Transverse colon (tissue), 4 donors: ENCODE results near the gene BRSK1. TPM values are rescaled to one million over a fixed set of nuclear protein-coding genes. Genes with fewer than 3 reads are reported as not detected.

Experiments used
- DNase-seq: peaks from one replicate; pipeline ENCODE4 v3.0.0-alpha.2; 2019
- H3K27ac ChIP-seq, 4 donors: fragments of 200-600 bp; sonication (generic); 2 replicates each; pipeline ENCODE4 v1.5.1; 2016 to 2018; ENCODE audit warnings: inconsistent platforms in 4 of 4
- H3K27me3 ChIP-seq: fragments of 200-600 bp; sonication (generic); 2 replicates; pipeline ENCODE4 v1.5.1; 2017; ENCODE audit warnings: inconsistent platforms
- H3K36me3 ChIP-seq, 4 donors: fragments of 200-600 bp; sonication (generic); 2 replicates each; pipeline ENCODE4 v1.5.1; 2017 to 2019; ENCODE audit warnings: inconsistent platforms in 4 of 4
- H3K4me1 ChIP-seq, 4 donors: fragments of 200-600 bp; sonication (generic); 2 replicates each; pipeline ENCODE4 v1.5.1; 2017 to 2020; ENCODE audit warnings: inconsistent platforms in 4 of 4
- H3K4me3 ChIP-seq, 4 donors: fragments of 200-600 bp; sonication (generic); 1 replicate in 1 of 4; 2 replicates in 3 of 4; pipeline versions ENCODE4 v1.5.1 to v1.6.1; 2017 to 2019; ENCODE audit warnings: inconsistent platforms in 4 of 4
- H3K9me3 ChIP-seq, 2 donors: fragments of 200-600 bp; sonication (generic); 2 replicates each; pipeline ENCODE4 v1.5.1; 2017 to 2019; ENCODE audit warnings: inconsistent platforms in 2 of 2
- EP300 ChIP-seq: sonication (generic); formaldehyde crosslinking; IDR thresholded peaks from one replicate; pipeline ENCODE4 v1.6.1; 2017; ENCODE audit warnings: antibody characterized with exemption, low read depth
- POLR2A ChIP-seq: fragments of 450-650 bp; IDR thresholded peaks from one replicate; pipeline ENCODE4 v1.6.1; 2016; ENCODE audit warnings: antibody characterized with exemption, mild to moderate bottlenecking, moderate library complexity
- POLR2AphosphoS5 ChIP-seq, 3 donors: sonication (generic); formaldehyde crosslinking; IDR thresholded peaks; one replicate each; pipeline ENCODE4 v1.6.1; 2016; ENCODE audit warnings: antibody characterized with exemption in 3 of 3
- WGBS, 2 donors: methylation state at CpG; one replicate each; pipeline ENCODE4 v1.1.5; 2018; ENCODE audit warnings: low coverage in 1 of 2; 5-methylcytosine and 5-hydroxymethylcytosine counted together
- in situ Hi-C, 4 donors: fragments of 200-750 bp; cut with MboI; loops; one replicate each; pipeline versions ENCODE4 v1.15.0 to v1.15.1; 2017; ENCODE audit warnings: low sequenced_read_pairs in 3 of 4, low pct_ligation_motif_present in 1 of 4, low pct_unique_long_range_greater_than_20kb in 1 of 4
- intact Hi-C: fragments of 100-400 bp; cut with DNase I; formaldehyde crosslinking; loops from one replicate; pipeline ENCODE4 v1.15.1; 2023; ENCODE audit warnings: low total_unique reads
- total RNA-seq, 4 donors: library from RNA; depleted of rRNA; stranded (reverse); fragments of >200 nt; gene quantifications; one replicate each; pipeline ENCODE4 v1.1.0, GENCODE V29; 2016
- TF ChIP-seq, protein P1 (sequence below), 5 experiments: fragments of 200-600 bp in 3 of 5; fragments of 450-650 bp in 2 of 5; sonication (generic) in 3 of 5; IDR thresholded peaks; 1 replicate in 2 of 5; 2 replicates in 3 of 5; pipeline ENCODE4 v1.5.1; 2016 to 2017; ENCODE audit warnings: antibody characterized with exemption in 5 of 5, inconsistent platforms in 3 of 5, mild to moderate bottlenecking in 2 of 5, moderate library complexity in 1 of 5

BRSK1 gene
- total RNA-seq, 4 donors from 2014 or later = 1.4 to 17.6 (median 4.7) TPM

DNA sequence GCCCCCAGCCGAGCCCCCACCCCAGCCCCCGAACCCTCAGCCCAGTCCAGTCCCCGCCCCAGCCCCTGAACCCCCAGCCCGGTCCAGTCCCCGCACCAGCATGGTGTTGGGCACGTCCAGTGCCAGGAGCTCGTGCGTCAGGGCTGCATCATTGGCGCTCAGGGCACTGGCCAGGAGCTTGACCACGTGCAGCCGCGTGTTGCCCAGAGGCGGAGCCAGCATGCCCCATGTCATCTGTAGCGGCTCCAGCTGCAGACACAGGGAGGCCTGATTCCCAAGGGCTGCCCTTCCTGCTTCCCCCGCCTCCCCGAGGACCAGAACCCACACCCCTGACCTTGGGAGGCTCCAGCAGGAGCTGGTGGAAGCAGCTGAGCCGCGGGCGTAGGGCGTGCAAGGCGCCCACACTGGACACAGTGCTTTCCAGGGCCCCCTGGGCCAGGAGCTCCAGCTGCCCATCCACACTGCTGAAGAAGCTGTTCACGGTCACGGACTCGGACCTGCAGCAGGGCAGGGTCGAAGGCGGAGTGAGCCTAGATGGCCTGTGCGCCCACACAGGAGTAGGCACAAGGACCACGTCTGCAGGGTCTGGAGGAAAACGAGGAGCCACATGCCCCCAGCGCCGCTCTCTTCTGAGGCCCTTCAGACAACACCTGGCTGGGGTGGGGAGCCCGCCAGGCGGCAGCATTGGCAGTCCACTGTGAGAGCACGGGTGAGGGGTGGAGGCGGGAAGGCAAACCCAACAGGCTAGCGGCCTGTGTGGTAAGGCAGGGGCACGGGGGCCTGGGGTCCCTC lies 42.5 kb upstream of the BRSK1 start:
- DNase-seq = no peak
- in situ Hi-C loops (no loop called here), intact Hi-C loops (no loop called here)
- TF ChIP-seq POLR2AphosphoS5 (IDR thresholded peaks at IDR 0.05) (no peak), EP300 (no peak), POLR2A (no peak)
- TF ChIP-seq, protein P1, sequence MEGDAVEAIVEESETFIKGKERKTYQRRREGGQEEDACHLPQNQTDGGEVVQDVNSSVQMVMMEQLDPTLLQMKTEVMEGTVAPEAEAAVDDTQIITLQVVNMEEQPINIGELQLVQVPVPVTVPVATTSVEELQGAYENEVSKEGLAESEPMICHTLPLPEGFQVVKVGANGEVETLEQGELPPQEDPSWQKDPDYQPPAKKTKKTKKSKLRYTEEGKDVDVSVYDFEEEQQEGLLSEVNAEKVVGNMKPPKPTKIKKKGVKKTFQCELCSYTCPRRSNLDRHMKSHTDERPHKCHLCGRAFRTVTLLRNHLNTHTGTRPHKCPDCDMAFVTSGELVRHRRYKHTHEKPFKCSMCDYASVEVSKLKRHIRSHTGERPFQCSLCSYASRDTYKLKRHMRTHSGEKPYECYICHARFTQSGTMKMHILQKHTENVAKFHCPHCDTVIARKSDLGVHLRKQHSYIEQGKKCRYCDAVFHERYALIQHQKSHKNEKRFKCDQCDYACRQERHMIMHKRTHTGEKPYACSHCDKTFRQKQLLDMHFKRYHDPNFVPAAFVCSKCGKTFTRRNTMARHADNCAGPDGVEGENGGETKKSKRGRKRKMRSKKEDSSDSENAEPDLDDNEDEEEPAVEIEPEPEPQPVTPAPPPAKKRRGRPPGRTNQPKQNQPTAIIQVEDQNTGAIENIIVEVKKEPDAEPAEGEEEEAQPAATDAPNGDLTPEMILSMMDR (IDR thresholded peaks at IDR 0.05) = no peak
- Histone ChIP-seq H3K4me3 (no peak overlapping the region), H3K36me3 (peaks cover 0 to 83% (median 37%) of the 10 kb centered on the region in 4 donors), H3K27ac (no peak overlapping the region), H3K9me3 (no peaks in the 10 kb centered on the region), H3K27me3 (no peaks in the 10 kb centered on the region), H3K4me1 (no peaks in the 10 kb centered on the region)
- WGBS, 2 donors = 95% methylated on average over 21 of the region's 37 CpGs; no CpG with 5 or more reads in 1 of the 2 donors

DNA sequence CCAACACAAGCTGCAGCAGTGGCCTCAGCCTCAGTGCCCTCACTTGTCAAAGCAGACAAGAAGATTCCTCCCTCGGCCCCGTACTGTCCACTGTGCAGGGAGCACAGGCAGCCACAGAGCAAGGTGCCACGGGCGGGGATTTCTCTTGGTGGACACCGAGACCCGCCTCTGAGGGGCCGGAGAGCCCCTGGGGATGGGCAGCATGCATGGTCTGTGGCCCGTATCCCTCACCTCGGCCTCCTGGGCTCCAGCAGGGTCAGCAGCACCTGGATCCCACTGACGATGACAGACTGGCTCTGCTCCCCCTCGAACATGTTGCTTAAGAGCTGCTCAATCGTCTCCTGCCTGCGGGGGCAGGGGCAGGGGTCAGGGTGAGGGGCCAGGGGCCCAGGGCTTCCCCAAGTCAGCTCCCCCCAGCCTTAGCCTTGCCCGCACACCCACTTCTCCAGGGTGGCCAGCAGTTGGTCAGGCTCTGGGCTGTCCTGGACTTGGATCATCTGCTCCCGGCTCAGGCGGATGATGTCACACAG lies 41.8 kb upstream of the BRSK1 start:
- TF ChIP-seq EP300 = no peak
- TF ChIP-seq, protein P1 (IDR thresholded peaks at IDR 0.05) = no peak
- TF ChIP-seq POLR2A = no peak
- no peak for TF ChIP-seq POLR2AphosphoS5 (IDR thresholded peaks at IDR 0.05)
- Histone ChIP-seq H3K36me3 (peaks cover 0 to 76% (median 39%) of the 10 kb centered on the region in 4 donors), H3K9me3 (no peaks in the 10 kb centered on the region), H3K27me3 (no peaks in the 10 kb centered on the region), H3K27ac (no peak overlapping the region), H3K4me3 (no peak overlapping the region), H3K4me1 (peaks cover 0 to 2% (median under 1%) of the 10 kb centered on the region in 4 donors)
- no peak for DNase-seq
- intact Hi-C loops (no loop called here), in situ Hi-C loops (no loop called here)
- WGBS, 2 donors = 89% methylated on average over 16 of the region's 16 CpGs; no CpG with 5 or more reads in 1 of the 2 donors

DNA sequence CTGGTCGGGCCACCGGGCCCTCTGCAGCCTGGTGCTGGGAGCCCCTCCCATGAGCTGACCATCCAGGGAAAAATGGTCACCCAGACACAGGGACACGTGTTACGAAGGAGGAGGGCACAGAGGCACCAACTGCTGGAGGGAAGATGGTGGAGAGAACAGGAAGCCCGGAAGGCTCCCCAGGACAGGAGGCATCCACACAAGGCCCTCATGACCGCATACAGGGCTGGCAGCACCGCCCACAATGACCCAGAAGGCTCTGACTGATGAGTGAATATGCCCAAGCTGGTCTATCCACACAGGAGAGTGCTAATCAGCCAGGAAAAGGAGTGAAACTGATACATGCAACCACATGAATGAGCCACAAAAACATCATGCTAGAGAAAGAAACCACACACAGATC lies 41.3 kb upstream of the BRSK1 start:
- WGBS, 2 donors = 86% methylated on average over 7 of the region's 7 CpGs; no CpG with 5 or more reads in 1 of the 2 donors
- Histone ChIP-seq H3K4me1 (peaks cover 3 to 7% (median 5%) of the 10 kb centered on the region in 4 donors), H3K27ac (no peak overlapping the region), H3K36me3 (peaks cover 0 to 71% (median 38%) of the 10 kb centered on the region in 4 donors), H3K4me3 (no peak overlapping the region), H3K9me3 (no peaks in the 10 kb centered on the region), H3K27me3 (no peaks in the 10 kb centered on the region)
- no peak for DNase-seq
- in situ Hi-C loops = no loop called here
- intact Hi-C loops = no loop called here
- TF ChIP-seq, protein P1 (IDR thresholded peaks at IDR 0.05) = no peak
- no peak for TF ChIP-seq POLR2A
- TF ChIP-seq POLR2AphosphoS5 (IDR thresholded peaks at IDR 0.05) = no peak

DNA sequence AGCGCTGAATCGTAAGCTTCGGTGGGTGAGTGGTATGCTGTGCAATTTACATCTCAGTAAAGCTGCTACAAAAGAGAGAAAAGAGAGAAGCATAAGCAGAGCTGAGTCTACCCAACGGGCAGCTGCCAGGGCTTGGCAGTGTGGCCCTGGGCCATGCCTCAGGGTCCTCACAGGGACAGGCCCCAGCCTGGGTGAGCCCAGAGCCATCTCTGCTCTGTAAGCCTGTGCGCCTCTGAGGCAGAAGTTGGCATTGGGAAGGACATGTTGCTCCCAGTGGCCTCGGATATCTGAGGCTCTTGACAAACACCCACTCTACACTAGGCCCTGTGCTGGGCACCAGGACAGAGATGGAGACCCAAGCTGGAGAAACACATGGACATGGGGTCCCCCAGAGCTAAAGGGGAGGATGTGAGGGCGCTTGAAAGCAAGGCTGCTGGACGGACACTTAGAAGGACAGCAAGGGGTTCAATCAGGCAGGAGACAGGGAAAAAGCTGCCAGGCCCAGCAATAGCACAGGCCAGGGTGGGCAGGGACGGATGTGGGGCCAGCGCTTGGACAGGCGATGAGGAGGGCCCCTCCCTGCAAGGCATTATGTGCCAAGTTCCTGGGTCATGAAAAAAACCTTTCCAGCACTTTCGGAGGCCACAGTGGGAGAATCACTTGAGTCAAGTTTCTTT lies 39.7 kb upstream of the BRSK1 start:
- no peak for DNase-seq
- no peak overlapping the region for H3K4me3 ChIP-seq
- in situ Hi-C loops = no loop called here
- WGBS, 2 donors = 85 to 89% methylated on average over 5 to 12 of the region's 12 CpGs
- no peak overlapping the region for H3K27ac ChIP-seq
- H3K36me3 ChIP-seq = peaks cover 0 to 55% (median 30%) of the 10 kb centered on the region in 4 donors
- no peaks in the 10 kb centered on the region for H3K27me3 ChIP-seq
- intact Hi-C loops = no loop called here
- TF ChIP-seq EP300 = no peak
- no peak for TF ChIP-seq POLR2A
- TF ChIP-seq, protein P1 (IDR thresholded peaks at IDR 0.05) = no peak
- peaks cover 9 to 23% (median 18%) of the 10 kb centered on the region in 4 donors for H3K4me1 ChIP-seq
- no peaks in the 10 kb centered on the region for H3K9me3 ChIP-seq
